NCI-H146 treated with DMSO at 0.1 percent for 48 hours (cell line): ENCODE measurements around the gene ARHGEF25.

Experiments used
- DNase-seq: peaks from one replicate; lab custom pipeline; 2025; ENCODE audit not compliant: unreplicated experiment; lab: John Stamatoyannopoulos, UW

The ARHGEF25 gene

GRCh38 chr12:57620936-57621496 is 9.8 kb downstream of the ARHGEF25 start:
- DNase-seq: no peak

GRCh38 chr12:57621497-57622292 is 10.5 kb downstream of the ARHGEF25 start:
- peak; percentile 8 for DNase-seq

GRCh38 chr12:57622293-57623245 is 11.3 kb downstream of the ARHGEF25 start:
- no peak for DNase-seq

GRCh38 chr12:57623385-57623784 is 12.2 kb downstream of the ARHGEF25 start:
- DNase-seq: no peak

- DNase-seq: no peak
Observed at GRCh38 chr12:57623811-57624390, 12.7 kb downstream of the ARHGEF25 start.

- DNase-seq: no peak
Observed at GRCh38 chr12:57624441-57625220, 13.4 kb downstream of the ARHGEF25 start.

GRCh38 chr12:57625261-57626032 is 14.2 kb downstream of the ARHGEF25 start:
- no peak for DNase-seq

GRCh38 chr12:57626111-57626920 is 15.1 kb downstream of the ARHGEF25 start:
- DNase-seq: no peak

GRCh38 chr12:57626921-57627445 is 15.7 kb downstream of the ARHGEF25 start:
- no peak for DNase-seq

GRCh38 chr12:57627501-57628279 is 16.5 kb downstream of the ARHGEF25 start:
- DNase-seq: no peak

GRCh38 chr12:57628280-57629191 is 17.3 kb downstream of the ARHGEF25 start:
- DNase-seq: no peak

- DNase-seq: no peak
Observed at GRCh38 chr12:57629897-57630471, 18.7 kb downstream of the ARHGEF25 start.

- no peak for DNase-seq
Observed at GRCh38 chr12:57630891-57631433, 19.7 kb downstream of the ARHGEF25 start.

- DNase-seq: no peak
Observed at GRCh38 chr12:57631566-57632072, 20.4 kb downstream of the ARHGEF25 start.

- peak; percentile 21 for DNase-seq
Observed at GRCh38 chr12:57632073-57632957, 21.1 kb downstream of the ARHGEF25 start.
